Neuronal stem cell (in vitro differentiated cells): Measurements from ENCODE around the gene ZNF236.
A peak's percentile ranks its signal among the peaks of the same experiment; 100 is the strongest.

Experiments used
- DNase-seq: peaks from one replicate; pipeline ENCODE4 v3.0.0-alpha.2; 2013; ENCODE audit warnings: low spot score
- H2AFZ ChIP-seq: one replicate; pipeline ENCODE4 v1.6.1; 2013; ENCODE audit warnings: mild to moderate bottlenecking, low read length, inconsistent platforms
- H2AK5ac ChIP-seq: 2 replicates; pipeline ENCODE4 v1.6.1; 2013; ENCODE audit warnings: low read depth, mild to moderate bottlenecking, inconsistent platforms, low read length, moderate library complexity, mixed read lengths
- H2BK120ac ChIP-seq: 2 replicates; pipeline ENCODE4 v1.6.1; 2013; ENCODE audit warnings: low read depth, mild to moderate bottlenecking, inconsistent platforms, low read length, moderate library complexity, mixed read lengths
- H2BK12ac ChIP-seq: one replicate; pipeline ENCODE4 v1.6.1; 2013; ENCODE audit warnings: low read length, inconsistent platforms
- H2BK15ac ChIP-seq: 2 replicates; pipeline ENCODE4 v1.6.1; 2013; ENCODE audit warnings: mild to moderate bottlenecking, low read length, inconsistent platforms, mixed read lengths
- H2BK5ac ChIP-seq: one replicate; pipeline ENCODE4 v1.6.1; 2013; ENCODE audit warnings: inconsistent platforms, mild to moderate bottlenecking, low read length, moderate library complexity
- H3K14ac ChIP-seq: one replicate; pipeline ENCODE4 v1.6.1; 2013; ENCODE audit warnings: low read length, inconsistent platforms
- H3K18ac ChIP-seq: 2 replicates; pipeline ENCODE4 v1.6.1; 2013; ENCODE audit warnings: low read length, inconsistent platforms
- H3K23ac ChIP-seq: 2 replicates; pipeline ENCODE4 v1.6.1; 2013; ENCODE audit warnings: low read depth, mild to moderate bottlenecking, mixed read lengths, low read length, inconsistent platforms; ENCODE audit not compliant: poor library complexity
- H3K27ac ChIP-seq: replicated peaks from 3 replicates; pipeline ENCODE4 v1.5.1; 2013; ENCODE audit warnings: low read length, inconsistent platforms
- H3K27me3 ChIP-seq, 3 experiments: 2 replicates each; pipeline ENCODE4 v1.6.1; 2013; ENCODE audit warnings: low read length in 3 of 3, mild to moderate bottlenecking in 2 of 3, inconsistent platforms in 1 of 3, low read depth in 1 of 3, mixed read lengths in 1 of 3, moderate library complexity in 1 of 3; ENCODE audit not compliant: control insufficient read depth in 3 of 3, insufficient read depth in 3 of 3
- H3K36me3 ChIP-seq, 2 donors: replicated peaks in 1 of 2; 2 replicates each; pipeline ENCODE4 v1.6.1; 2013; ENCODE audit warnings: low read length in 2 of 2; ENCODE audit not compliant: control insufficient read depth in 2 of 2, insufficient read depth in 2 of 2
- H3K4ac ChIP-seq: 2 replicates; pipeline ENCODE4 v1.6.1; 2013; ENCODE audit warnings: inconsistent platforms, mild to moderate bottlenecking, low read length, moderate library complexity
- H3K4me1 ChIP-seq, 2 donors: 1 replicate in 1 of 2; 2 replicates in 1 of 2; pipeline ENCODE4 v1.6.1; 2013; ENCODE audit warnings: low read length in 2 of 2, low read depth in 1 of 2; ENCODE audit not compliant: control insufficient read depth in 2 of 2, insufficient read depth in 1 of 2
- H3K4me2 ChIP-seq: one replicate; pipeline ENCODE4 v1.6.1; 2013; ENCODE audit warnings: mild to moderate bottlenecking, low read length, inconsistent platforms; ENCODE audit not compliant: insufficient read depth, poor library complexity, severe bottlenecking
- H3K4me3 ChIP-seq, 2 donors: 2 replicates each; pipeline ENCODE4 v1.5.1; 2013; ENCODE audit warnings: low read length in 2 of 2, mild to moderate bottlenecking in 2 of 2, inconsistent platforms in 1 of 2, moderate library complexity in 1 of 2
- H3K79me1 ChIP-seq: one replicate; pipeline ENCODE4 v1.6.1; 2013; ENCODE audit warnings: low read depth, mild to moderate bottlenecking, inconsistent platforms, low read length, moderate library complexity
- H3K9ac ChIP-seq: one replicate; pipeline ENCODE4 v1.6.1; 2013; ENCODE audit warnings: mild to moderate bottlenecking, low read depth, low read length, inconsistent platforms; ENCODE audit not compliant: poor library complexity
- H3K9me3 ChIP-seq, 2 donors: replicated peaks in 1 of 2; 2 replicates each; pipeline versions ENCODE3 to v1.6.1; 2013; ENCODE audit warnings: low read length in 2 of 2, mild to moderate bottlenecking in 2 of 2, inconsistent platforms in 1 of 2, low read depth in 1 of 2, mixed read lengths in 1 of 2, moderate library complexity in 1 of 2; ENCODE audit not compliant: control insufficient read depth in 2 of 2, insufficient read depth in 1 of 2
- H4K8ac ChIP-seq: one replicate; pipeline ENCODE4 v1.6.1; 2013; ENCODE audit warnings: low read depth, mild to moderate bottlenecking, inconsistent platforms, low read length, moderate library complexity
- H4K91ac ChIP-seq: one replicate; pipeline ENCODE4 v1.6.1; 2013; ENCODE audit warnings: low read length, low read depth, mild to moderate bottlenecking, inconsistent platforms; ENCODE audit not compliant: poor library complexity
- WGBS, 2 donors: extraction: QIAGEN DNeasy Blood & Tissue Kit; methylation state at CpG; one replicate each; pipeline ENCODE4 v1.1.7; 2013; ENCODE audit warnings: missing lambda C conversion rate in 2 of 2, mixed read lengths in 1 of 2; ENCODE audit not compliant: insufficient read length in 2 of 2, insufficient replicate concordance in 1 of 2; ENCODE audit errors: extremely low coverage in 2 of 2; 5-methylcytosine and 5-hydroxymethylcytosine counted together

Gene ZNF236

GRCh38 chr18:76880026-76880425 lies 57.7 kb downstream of the ZNF236 start:
- Histone ChIP-seq H2BK120ac (no peak overlapping the region), H3K9ac (no peak overlapping the region), H3K79me1 (no peaks in the 10 kb centered on the region), H4K8ac (no peak overlapping the region), H3K4me3 (no peak overlapping the region), H3K4me1 (peaks cover 0 to under 1% of the 10 kb centered on the region in 2 donors), H3K27ac (no peak overlapping the region), H3K36me3 (peaks cover 18 to 81% of the 10 kb centered on the region in 2 donors), H2BK12ac (no peak overlapping the region), H3K4me2 (no peak overlapping the region), H2BK5ac (no peak overlapping the region), H3K4ac (no peak overlapping the region), H2AK5ac (no peak overlapping the region), H3K14ac (no peak overlapping the region), H3K18ac (no peak overlapping the region), H3K23ac (peak overlapping the region; percentile 86), H2AFZ (no peak overlapping the region), H3K9me3 (no peaks in the 10 kb centered on the region), H2BK15ac (no peak overlapping the region), H4K91ac (no peak overlapping the region), H3K27me3 (no peaks in the 10 kb centered on the region)
- DNase-seq = no peak
- WGBS, 2 donors = no CpG with 5 or more reads among the region's 17 CpGs

GRCh38 chr18:76881744-76882143 lies 59.4 kb downstream of the ZNF236 start:
- no CpG with 5 or more reads among the region's 4 CpGs for WGBS, 2 donors
- no peak overlapping the region for H3K18ac ChIP-seq
- no peak overlapping the region for H2BK12ac ChIP-seq
- H3K4me3 ChIP-seq = no peak overlapping the region
- no peak for DNase-seq
- H3K4ac ChIP-seq = no peak overlapping the region
- H3K4me2 ChIP-seq = no peak overlapping the region
- no peaks in the 10 kb centered on the region for H3K9me3 ChIP-seq
- no peak overlapping the region for H3K14ac ChIP-seq
- H3K27ac ChIP-seq = no peak overlapping the region
- H3K9ac ChIP-seq = no peak overlapping the region
- H2AFZ ChIP-seq = no peak overlapping the region
- no peak overlapping the region for H4K8ac ChIP-seq
- H3K79me1 ChIP-seq = no peaks in the 10 kb centered on the region
- no peaks in the 10 kb centered on the region for H3K27me3 ChIP-seq
- no peak overlapping the region for H2BK120ac ChIP-seq
- peaks cover 0 to 13% of the 10 kb centered on the region in 2 donors for H3K4me1 ChIP-seq
- peaks cover 16 to 84% of the 10 kb centered on the region in 2 donors for H3K36me3 ChIP-seq
- H2BK15ac ChIP-seq = no peak overlapping the region
- H3K23ac ChIP-seq = no peak overlapping the region
- no peak overlapping the region for H2BK5ac ChIP-seq
- no peak overlapping the region for H4K91ac ChIP-seq
- H2AK5ac ChIP-seq = no peak overlapping the region

- Histone ChIP-seq H2BK15ac (no peak overlapping the region), H3K79me1 (no peaks in the 10 kb centered on the region), H3K4me2 (no peak overlapping the region), H3K14ac (no peak overlapping the region), H3K4me1 (peaks cover 0 to 13% of the 10 kb centered on the region in 2 donors), H3K36me3 (peaks cover 16 to 83% of the 10 kb centered on the region in 2 donors), H3K9me3 (no peaks in the 10 kb centered on the region), H2AFZ (no peak overlapping the region), H4K8ac (no peak overlapping the region), H2BK120ac (no peak overlapping the region), H3K4me3 (no peak overlapping the region), H3K4ac (no peak overlapping the region), H3K18ac (no peak overlapping the region), H3K23ac (no peak overlapping the region), H3K27me3 (no peaks in the 10 kb centered on the region), H2BK12ac (no peak overlapping the region), H3K9ac (no peak overlapping the region), H2AK5ac (no peak overlapping the region), H4K91ac (no peak overlapping the region), H3K27ac (no peak overlapping the region), H2BK5ac (no peak overlapping the region)
- DNase-seq = no peak
- no CpG with 5 or more reads among the region's 5 CpGs for WGBS, 2 donors
Observed at GRCh38 chr18:76882146-76882545, 59.8 kb downstream of the ZNF236 start.

- H2BK12ac ChIP-seq = no peak overlapping the region
- H3K23ac ChIP-seq = no peak overlapping the region
- no peak overlapping the region for H3K4me2 ChIP-seq
- no peaks in the 10 kb centered on the region for H3K9me3 ChIP-seq
- no peak overlapping the region for H3K27ac ChIP-seq
- no CpG with 5 or more reads among the region's 5 CpGs for WGBS, 2 donors
- H3K18ac ChIP-seq = no peak overlapping the region
- no peak for DNase-seq
- no peak overlapping the region for H3K14ac ChIP-seq
- no peak overlapping the region for H2AK5ac ChIP-seq
- no peak overlapping the region for H3K4ac ChIP-seq
- peaks cover 0 to 15% of the 10 kb centered on the region in 2 donors for H3K4me1 ChIP-seq
- H3K9ac ChIP-seq = no peak overlapping the region
- H3K4me3 ChIP-seq = no peak overlapping the region
- H3K79me1 ChIP-seq = no peaks in the 10 kb centered on the region
- H2BK120ac ChIP-seq = no peak overlapping the region
- H3K27me3 ChIP-seq = no peaks in the 10 kb centered on the region
- H3K36me3 ChIP-seq = peaks cover 20 to 88% of the 10 kb centered on the region in 2 donors
- no peak overlapping the region for H2BK5ac ChIP-seq
- no peak overlapping the region for H2BK15ac ChIP-seq
- H4K8ac ChIP-seq = no peak overlapping the region
- H4K91ac ChIP-seq = no peak overlapping the region
- H2AFZ ChIP-seq = no peak overlapping the region
Observed at GRCh38 chr18:76885001-76885400, 62.6 kb downstream of the ZNF236 start.
